Smooth muscle cell (in vitro differentiated cells): ENCODE data around the gene BRI3. TPM values are rescaled to one million over a fixed set of nuclear protein-coding genes. Genes with fewer than 3 reads are reported as not detected.
A peak's percentile ranks its signal among the peaks of the same experiment; 100 is the strongest.

Experiments used
- DNase-seq: peaks from one replicate; lab custom pipeline; 2025; ENCODE audit not compliant: unreplicated experiment; lab: John Stamatoyannopoulos, UW
- H2AFZ ChIP-seq: fragments of 200-600 bp; sonication (generic); 2 replicates; pipeline ENCODE4 v1.6.0; 2016; ENCODE audit warnings: antibody characterized with exemption, low read depth, mild to moderate bottlenecking
- H3F3A ChIP-seq: fragments of 200-600 bp; sonication (generic); 2 replicates; pipeline ENCODE4 v1.6.0; 2017; ENCODE audit warnings: antibody characterized with exemption, low read depth
- H3K27ac ChIP-seq: fragments of 200-600 bp; sonication (generic); 2 replicates; pipeline ENCODE4 v1.5.1; 2016; ENCODE audit warnings: low read depth, mild to moderate bottlenecking
- H3K27me3 ChIP-seq: fragments of 200-600 bp; sonication (generic); 2 replicates; pipeline ENCODE4 v1.6.1; 2016; ENCODE audit warnings: low read depth, mild to moderate bottlenecking
- H3K36me3 ChIP-seq: fragments of 200-600 bp; sonication (generic); 2 replicates; pipeline ENCODE4 v1.5.1; 2016; ENCODE audit warnings: low read depth
- H3K4me1 ChIP-seq: fragments of 200-600 bp; sonication (generic); 2 replicates; pipeline ENCODE4 v1.5.1; 2016; ENCODE audit warnings: low read depth
- H3K4me2 ChIP-seq: fragments of 200-600 bp; sonication (generic); 2 replicates; pipeline ENCODE4 v1.6.0; 2016; ENCODE audit warnings: mild to moderate bottlenecking
- H3K4me3 ChIP-seq: fragments of 200-600 bp; sonication (generic); 2 replicates; pipeline ENCODE4 v1.5.1; 2016; ENCODE audit warnings: mild to moderate bottlenecking
- H3K79me2 ChIP-seq: fragments of 200-600 bp; sonication (generic); 2 replicates; pipeline ENCODE4 v1.6.0; 2016; ENCODE audit warnings: low read depth, mild to moderate bottlenecking
- H3K9ac ChIP-seq: fragments of 200-600 bp; sonication (generic); 2 replicates; pipeline ENCODE4 v1.6.0; 2016; ENCODE audit warnings: low read depth
- H3K9me3 ChIP-seq: fragments of 200-600 bp; sonication (generic); replicated peaks from 2 replicates; pipeline ENCODE4 v1.5.1; 2016; ENCODE audit warnings: low read depth
- H4K20me1 ChIP-seq: fragments of 200-600 bp; sonication (generic); 2 replicates; pipeline ENCODE4 v1.6.0; 2016; ENCODE audit warnings: low read depth
- CTCF ChIP-seq: fragments of 200-600 bp; sonication (generic); IDR thresholded peaks from 2 replicates; pipeline ENCODE4 v1.5.1; 2017; ENCODE audit warnings: borderline replicate concordance, mild to moderate bottlenecking, antibody characterized with exemption; ENCODE audit not compliant: insufficient read depth, poor library complexity, severe bottlenecking
- WGBS: methylation state at CpG from one replicate; pipeline ENCODE4 v1.1.7; 2016; ENCODE audit warnings: low lambda C conversion rate; 5-methylcytosine and 5-hydroxymethylcytosine counted together
- polyA plus RNA-seq: library from polyadenylated mRNA; unstranded; fragments of >200 nt; fragmentation: Nextera tagmentation; extraction: Ambion mirVana; gene quantifications from 2 replicates; pipeline ENCODE4 v1.2.1, GENCODE V29; 2016
- total RNA-seq: library from RNA; depleted of rRNA; stranded (reverse); fragments of >200 nt; gene quantifications from 2 replicates; pipeline ENCODE4 v1.2.3, GENCODE V29; 2014

BRI3 gene
- total and polyA plus RNA-seq, 2 experiments from 2014 or later = 70.1 to 83.0 TPM

DNA sequence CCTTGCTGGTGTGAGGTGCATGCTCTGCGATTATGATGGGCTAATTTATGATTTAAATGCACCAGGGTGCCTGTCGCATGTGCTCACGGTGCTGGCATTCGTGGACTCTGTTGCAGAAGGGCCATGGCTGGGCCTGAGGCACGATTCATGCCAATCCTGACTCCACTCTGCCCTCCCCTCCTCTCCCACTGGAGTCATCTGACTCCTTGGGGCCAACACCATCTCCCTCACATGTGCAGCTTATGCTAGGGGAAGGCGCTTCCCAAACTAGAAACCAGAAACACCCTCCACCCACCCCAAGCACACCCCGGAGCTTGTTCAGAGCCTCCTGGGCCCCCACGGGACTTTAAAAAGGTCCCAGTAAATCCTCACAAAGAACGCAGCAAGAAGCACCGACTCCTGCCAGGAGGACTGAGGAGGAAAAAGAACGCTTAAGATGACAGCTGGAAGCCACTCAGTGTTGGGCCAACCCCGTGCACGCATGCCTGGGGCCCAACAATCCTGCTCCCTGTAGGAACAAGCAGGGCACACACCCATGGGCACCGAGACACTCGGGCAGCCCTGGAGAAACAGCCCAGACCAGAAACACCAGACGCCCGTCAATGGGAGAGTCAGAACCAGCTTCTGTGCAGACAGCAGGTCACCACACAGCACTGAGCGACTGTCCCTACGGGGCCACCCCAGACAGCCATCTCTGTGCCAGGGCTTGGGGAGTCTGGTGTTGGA, 14.1 kb downstream of the BRI3 start:
- Histone ChIP-seq H3K27me3 (no peaks in the 10 kb centered on the region), H2AFZ (no peak overlapping the region), H3K79me2 (no peaks in the 10 kb centered on the region), H3K36me3 (no peaks in the 10 kb centered on the region), H3K9me3 (no peaks in the 10 kb centered on the region), H3K4me2 (no peak overlapping the region), H4K20me1 (peaks cover 95% of the 10 kb centered on the region), H3K4me3 (no peak overlapping the region), H3F3A (peaks cover 32% of the 10 kb centered on the region), H3K4me1 (no peaks in the 10 kb centered on the region), H3K9ac (no peak overlapping the region), H3K27ac (peak overlapping the region; percentile 28)
- TF ChIP-seq CTCF = no peak
- no peak for DNase-seq
- 87% methylated on average over 19 of the region's 19 CpGs for WGBS

- no peak for DNase-seq
- TF ChIP-seq CTCF = no peak
- Histone ChIP-seq H3K36me3 (no peaks in the 10 kb centered on the region), H3K27ac (no peak overlapping the region), H4K20me1 (peaks cover 93% of the 10 kb centered on the region), H3F3A (peaks cover 25% of the 10 kb centered on the region), H3K4me1 (peaks cover 3% of the 10 kb centered on the region), H3K9me3 (no peaks in the 10 kb centered on the region), H3K4me2 (no peak overlapping the region), H3K27me3 (no peaks in the 10 kb centered on the region), H3K4me3 (no peak overlapping the region), H3K79me2 (no peaks in the 10 kb centered on the region), H3K9ac (no peak overlapping the region), H2AFZ (no peak overlapping the region)
- WGBS = 81% methylated on average over 12 of the region's 12 CpGs
These were observed 15.3 kb downstream of the BRI3 start for GRCh38 chr7:98296833-98297232.

- 89% methylated on average over 21 of the region's 21 CpGs for WGBS
- H3K27me3 ChIP-seq = no peaks in the 10 kb centered on the region
- no peak overlapping the region for H3K4me2 ChIP-seq
- H3F3A ChIP-seq = peaks cover 22% of the 10 kb centered on the region
- H3K36me3 ChIP-seq = no peaks in the 10 kb centered on the region
- no peak overlapping the region for H3K27ac ChIP-seq
- H3K9ac ChIP-seq = no peak overlapping the region
- H3K79me2 ChIP-seq = no peaks in the 10 kb centered on the region
- H3K4me3 ChIP-seq = no peak overlapping the region
- peaks cover 92% of the 10 kb centered on the region for H4K20me1 ChIP-seq
- no peak for DNase-seq
- H3K4me1 ChIP-seq = peaks cover 3% of the 10 kb centered on the region
- H2AFZ ChIP-seq = no peak overlapping the region
- no peak for TF ChIP-seq CTCF
- H3K9me3 ChIP-seq = no peaks in the 10 kb centered on the region
These were observed 16.3 kb downstream of the BRI3 start for GRCh38 chr7:98297626-98298286.
